HG02870 (cell line): ENCODE results near the gene CDH8.
"Not testable (repeated sequence)": the region's sequence is repeated elsewhere in the genome, so short reads cannot be mapped to it uniquely, and the experiment has no call there.

Experiments
- ATAC-seq: cut with Tn5 transposase; IDR thresholded peaks from one replicate; pipeline ENCODE4 v1.9.1; 2021; ENCODE audit warnings: mild to moderate bottlenecking, moderate library complexity; ENCODE audit not compliant: unreplicated experiment

CDH8 gene

GRCh38 chr16:61871837-61872777 lies 164.1 kb downstream of the CDH8 start:
- ATAC-seq, result no peak

GRCh38 chr16:61862221-61863155 lies 173.8 kb downstream of the CDH8 start:
- ATAC-seq, result no peak

- ATAC-seq, result no peak
Measured at GRCh38 chr16:61858988-61859387, 177.2 kb downstream of the CDH8 start.

- no peak for ATAC-seq
Measured at GRCh38 chr16:61842666-61843065, 193.6 kb downstream of the CDH8 start.

- ATAC-seq, result no peak
Measured at GRCh38 chr16:61836804-61837393, 199.3 kb downstream of the CDH8 start.

- ATAC-seq, result no peak
Measured at GRCh38 chr16:61834082-61834481, 202.2 kb downstream of the CDH8 start.

- no peak for ATAC-seq
Measured at GRCh38 chr16:61831351-61831917, 204.8 kb downstream of the CDH8 start.

GRCh38 chr16:61829631-61830030 lies 206.6 kb downstream of the CDH8 start:
- no peak for ATAC-seq

GRCh38 chr16:61823326-61823725 lies 212.9 kb downstream of the CDH8 start:
- no peak for ATAC-seq

GRCh38 chr16:61820820-61821219 lies 215.4 kb downstream of the CDH8 start:
- ATAC-seq, result no peak

GRCh38 chr16:61820398-61820797 lies 215.8 kb downstream of the CDH8 start:
- ATAC-seq, result no peak

GRCh38 chr16:61818850-61819249 lies 217.4 kb downstream of the CDH8 start:
- no peak for ATAC-seq

GRCh38 chr16:61817583-61818278 lies 218.5 kb downstream of the CDH8 start:
- no peak for ATAC-seq

- no peak for ATAC-seq
Measured at GRCh38 chr16:61814726-61815347, 221.4 kb downstream of the CDH8 start.

GRCh38 chr16:61813339-61813738 lies 222.9 kb downstream of the CDH8 start:
- ATAC-seq, result no peak

GRCh38 chr16:61812251-61812650 lies 224.0 kb downstream of the CDH8 start:
- ATAC-seq, result no peak

GRCh38 chr16:61807551-61807950 lies 228.7 kb downstream of the CDH8 start:
- no peak for ATAC-seq

- not testable (repeated sequence) for ATAC-seq
Measured at GRCh38 chr16:61801217-61801616, 235.0 kb downstream of the CDH8 start.

GRCh38 chr16:61798741-61799140 lies 237.5 kb downstream of the CDH8 start:
- no peak for ATAC-seq
